Myocyte (in vitro differentiated cells): ENCODE data around the gene HOXC6. TPM values are rescaled to one million over a fixed set of nuclear protein-coding genes. Genes with fewer than 3 reads are reported as not detected.
"Not testable (repeated sequence)": the region's sequence is repeated elsewhere in the genome, so short reads cannot be mapped to it uniquely, and the experiment has no call there.

Experiments used
- DNase-seq: peaks from one replicate; pipeline ENCODE4 v3.0.0-alpha.2; 2012; ENCODE audit warnings: low read depth
- total RNA-seq: library from RNA; depleted of rRNA; stranded (reverse); fragments of >200 nt; gene quantifications from 2 replicates; pipeline ENCODE4 v1.2.3, GENCODE V29; 2014

The HOXC6 gene
- total RNA-seq, 1 donor from 2014 or later = 2.3 TPM

GRCh38 chr12:54038284-54038870, 10.1 kb downstream of the HOXC6 start:
- peak; percentile 56 for DNase-seq

GRCh38 chr12:54038871-54039414, 10.7 kb downstream of the HOXC6 start:
- DNase-seq = no peak

GRCh38 chr12:54039417-54040147, 11.3 kb downstream of the HOXC6 start:
- peak; percentile 59 for DNase-seq

GRCh38 chr12:54040148-54040494, 11.9 kb downstream of the HOXC6 start:
- peak; percentile 50 for DNase-seq

- DNase-seq = no peak
These were observed 12.4 kb downstream of the HOXC6 start for GRCh38 chr12:54040648-54041047.

- peak; percentile 13 for DNase-seq
These were observed 13.0 kb downstream of the HOXC6 start for GRCh38 chr12:54041097-54041690.

- DNase-seq = not testable (repeated sequence)
These were observed 13.8 kb downstream of the HOXC6 start for GRCh38 chr12:54042033-54042432.

- peak; percentile 82 for DNase-seq
These were observed 15.0 kb downstream of the HOXC6 start for GRCh38 chr12:54042970-54043853.

GRCh38 chr12:54044425-54045103, 16.3 kb downstream of the HOXC6 start:
- no peak for DNase-seq

GRCh38 chr12:54045401-54045800, 17.2 kb downstream of the HOXC6 start:
- no peak for DNase-seq

GRCh38 chr12:54045868-54046521, 17.8 kb downstream of the HOXC6 start:
- no peak for DNase-seq

GRCh38 chr12:54046809-54047159, 18.5 kb downstream of the HOXC6 start:
- no peak for DNase-seq

- DNase-seq = no peak
These were observed 19.1 kb downstream of the HOXC6 start for GRCh38 chr12:54047160-54047963.

GRCh38 chr12:54047964-54048303, 19.7 kb downstream of the HOXC6 start:
- no peak for DNase-seq

GRCh38 chr12:54048406-54049093, 20.3 kb downstream of the HOXC6 start:
- DNase-seq = no peak

GRCh38 chr12:54049108-54049507, 20.9 kb downstream of the HOXC6 start:
- no peak for DNase-seq

GRCh38 chr12:54050482-54050810, 22.2 kb downstream of the HOXC6 start:
- no peak for DNase-seq

- no peak for DNase-seq
These were observed 23.0 kb downstream of the HOXC6 start for GRCh38 chr12:54051026-54051842.
